HUES48 (cell line): ENCODE results near the gene DCBLD2.

Experiments used
- H3K27ac ChIP-seq: one replicate; pipeline ENCODE4 v1.7.0; 2013; ENCODE audit warnings: low read depth, low read length, inconsistent platforms
- H3K27me3 ChIP-seq: 2 replicates; pipeline ENCODE4 v1.6.1; 2013; ENCODE audit warnings: mild to moderate bottlenecking, low read length; ENCODE audit not compliant: control insufficient read depth, insufficient read depth
- H3K36me3 ChIP-seq: 2 replicates; pipeline ENCODE4 v1.6.1; 2013; ENCODE audit warnings: low read length; ENCODE audit not compliant: control insufficient read depth, insufficient read depth
- H3K4me1 ChIP-seq: 2 replicates; pipeline ENCODE4 v1.6.1; 2013; ENCODE audit warnings: mild to moderate bottlenecking, low read length; ENCODE audit not compliant: control insufficient read depth, insufficient read depth
- H3K4me3 ChIP-seq: 2 replicates; pipeline ENCODE4 v1.5.1; 2013; ENCODE audit warnings: mild to moderate bottlenecking, low read depth, low read length
- H3K9ac ChIP-seq: 2 replicates; pipeline ENCODE4 v1.6.1; 2013; ENCODE audit warnings: mild to moderate bottlenecking, low read depth, low read length, moderate library complexity
- H3K9me3 ChIP-seq: 2 replicates; pipeline ENCODE4 v1.6.1; 2013; ENCODE audit warnings: low read length; ENCODE audit not compliant: control insufficient read depth, insufficient read depth

The DCBLD2 gene

GRCh38 chr3:98807561-98807960 lies 93.9 kb downstream of the DCBLD2 start:
- Histone ChIP-seq H3K36me3 (peaks cover 75% of the 10 kb centered on the region), H3K4me1 (no peaks in the 10 kb centered on the region), H3K9ac (no peak overlapping the region), H3K27ac (no peak overlapping the region), H3K9me3 (no peaks in the 10 kb centered on the region), H3K4me3 (no peak overlapping the region), H3K27me3 (no peaks in the 10 kb centered on the region)

GRCh38 chr3:98807011-98807410 lies 94.5 kb downstream of the DCBLD2 start:
- Histone ChIP-seq H3K4me3 (no peak overlapping the region), H3K4me1 (no peaks in the 10 kb centered on the region), H3K9me3 (no peaks in the 10 kb centered on the region), H3K27ac (no peak overlapping the region), H3K27me3 (no peaks in the 10 kb centered on the region), H3K9ac (no peak overlapping the region), H3K36me3 (peaks cover 73% of the 10 kb centered on the region)

- H3K36me3 ChIP-seq, result peaks cover 68% of the 10 kb centered on the region
- no peaks in the 10 kb centered on the region for H3K27me3 ChIP-seq
- H3K9me3 ChIP-seq, result no peaks in the 10 kb centered on the region
- H3K4me1 ChIP-seq, result no peaks in the 10 kb centered on the region
- no peak overlapping the region for H3K4me3 ChIP-seq
- H3K27ac ChIP-seq, result no peak overlapping the region
- H3K9ac ChIP-seq, result no peak overlapping the region
Observed at GRCh38 chr3:98806521-98806920, 95.0 kb downstream of the DCBLD2 start.

- Histone ChIP-seq H3K9ac (no peak overlapping the region), H3K27me3 (no peaks in the 10 kb centered on the region), H3K36me3 (peaks cover 68% of the 10 kb centered on the region), H3K9me3 (no peaks in the 10 kb centered on the region), H3K4me3 (no peak overlapping the region), H3K4me1 (no peaks in the 10 kb centered on the region), H3K27ac (no peak overlapping the region)
Observed at GRCh38 chr3:98805571-98805970, 95.9 kb downstream of the DCBLD2 start.

- no peak overlapping the region for H3K27ac ChIP-seq
- H3K9ac ChIP-seq, result no peak overlapping the region
- peaks cover 63% of the 10 kb centered on the region for H3K36me3 ChIP-seq
- H3K9me3 ChIP-seq, result no peaks in the 10 kb centered on the region
- no peaks in the 10 kb centered on the region for H3K27me3 ChIP-seq
- no peaks in the 10 kb centered on the region for H3K4me1 ChIP-seq
- no peak overlapping the region for H3K4me3 ChIP-seq
Observed at GRCh38 chr3:98801043-98801747, 100.3 kb downstream of the DCBLD2 start.

- Histone ChIP-seq H3K27ac (no peak overlapping the region), H3K27me3 (no peaks in the 10 kb centered on the region), H3K9me3 (no peaks in the 10 kb centered on the region), H3K4me3 (no peak overlapping the region), H3K9ac (no peak overlapping the region), H3K4me1 (no peaks in the 10 kb centered on the region), H3K36me3 (peaks cover 59% of the 10 kb centered on the region)
Observed at GRCh38 chr3:98800401-98800800, 101.1 kb downstream of the DCBLD2 start.

GRCh38 chr3:98799479-98799878 lies 102.0 kb downstream of the DCBLD2 start:
- Histone ChIP-seq H3K4me1 (no peaks in the 10 kb centered on the region), H3K9ac (no peak overlapping the region), H3K9me3 (no peaks in the 10 kb centered on the region), H3K4me3 (no peak overlapping the region), H3K27ac (no peak overlapping the region), H3K36me3 (peaks cover 51% of the 10 kb centered on the region), H3K27me3 (no peaks in the 10 kb centered on the region)

- H3K9me3 ChIP-seq, result no peaks in the 10 kb centered on the region
- H3K27ac ChIP-seq, result no peak overlapping the region
- no peaks in the 10 kb centered on the region for H3K27me3 ChIP-seq
- H3K36me3 ChIP-seq, result peaks cover 51% of the 10 kb centered on the region
- H3K9ac ChIP-seq, result no peak overlapping the region
- H3K4me1 ChIP-seq, result no peaks in the 10 kb centered on the region
- H3K4me3 ChIP-seq, result no peak overlapping the region
Observed at GRCh38 chr3:98798820-98799219, 102.7 kb downstream of the DCBLD2 start.

- Histone ChIP-seq H3K9me3 (no peaks in the 10 kb centered on the region), H3K4me1 (no peaks in the 10 kb centered on the region; the same call in 1 of the 2 replicates), H3K27me3 (no peaks in the 10 kb centered on the region), H3K27ac (no peak overlapping the region), H3K4me3 (no peak overlapping the region), H3K36me3 (peaks cover 51% of the 10 kb centered on the region), H3K9ac (no peak overlapping the region)
Observed at GRCh38 chr3:98797905-98798304, 103.6 kb downstream of the DCBLD2 start.

- H3K9ac ChIP-seq, result no peak overlapping the region
- peaks cover 49% of the 10 kb centered on the region for H3K36me3 ChIP-seq
- no peak overlapping the region for H3K4me3 ChIP-seq
- no peak overlapping the region for H3K27ac ChIP-seq
- H3K9me3 ChIP-seq, result no peaks in the 10 kb centered on the region
- no peaks in the 10 kb centered on the region for H3K27me3 ChIP-seq
- no peaks in the 10 kb centered on the region; the same call in 1 of the 2 replicates for H3K4me1 ChIP-seq
Observed at GRCh38 chr3:98796334-98796733, 105.2 kb downstream of the DCBLD2 start.

GRCh38 chr3:98793971-98794370 lies 107.5 kb downstream of the DCBLD2 start:
- Histone ChIP-seq H3K9ac (no peak overlapping the region), H3K9me3 (no peaks in the 10 kb centered on the region)

More at GRCh38 chr3:98793971-98794370, 107.5 kb downstream of the DCBLD2 start:
- no peaks in the 10 kb centered on the region for H3K27me3 ChIP-seq
- H3K27ac ChIP-seq, result no peak overlapping the region
- H3K4me1 ChIP-seq, result no peaks in the 10 kb centered on the region; the same call in 1 of the 2 replicates
- peaks cover 26% of the 10 kb centered on the region for H3K36me3 ChIP-seq
- H3K4me3 ChIP-seq, result no peak overlapping the region
